Activated CD4-positive, alpha-beta T cell treated with anti-CD3 and anti-CD28 coated beads, Interleukin-2, amount 50 U/mL, for 1 hour (primary cell): ENCODE measurements around the gene ZNF469.

Experiments used
- DNase-seq: peaks from one replicate; pipeline ENCODE4 v3.0.0-alpha.2; 2020

ZNF469 gene

GRCh38 chr16:88363239-88363891, 19.4 kb upstream of the ZNF469 start:
- DNase-seq, result no peak

GRCh38 chr16:88365244-88365865, 17.4 kb upstream of the ZNF469 start:
- DNase-seq, result no peak

GRCh38 chr16:88366032-88366703, 16.6 kb upstream of the ZNF469 start:
- DNase-seq, result no peak

- no peak for DNase-seq
These were observed 16.1 kb upstream of the ZNF469 start for GRCh38 chr16:88366704-88367047.

- no peak for DNase-seq
These were observed 15.2 kb upstream of the ZNF469 start for GRCh38 chr16:88367560-88367959.

GRCh38 chr16:88368036-88368435, 14.7 kb upstream of the ZNF469 start:
- DNase-seq, result no peak

- no peak for DNase-seq
These were observed 13.8 kb upstream of the ZNF469 start for GRCh38 chr16:88368994-88369393.

GRCh38 chr16:88369447-88370008, 13.2 kb upstream of the ZNF469 start:
- no peak for DNase-seq

GRCh38 chr16:88370365-88370764, 12.4 kb upstream of the ZNF469 start:
- DNase-seq, result no peak

- no peak for DNase-seq
These were observed 10.2 kb upstream of the ZNF469 start for GRCh38 chr16:88372522-88372921.

GRCh38 chr16:88373211-88373610, 9.5 kb upstream of the ZNF469 start:
- DNase-seq, result no peak

GRCh38 chr16:88373927-88374492, 8.7 kb upstream of the ZNF469 start:
- no peak for DNase-seq

- no peak for DNase-seq
These were observed 8.0 kb upstream of the ZNF469 start for GRCh38 chr16:88374736-88375135.

GRCh38 chr16:88375236-88375975, 7.4 kb upstream of the ZNF469 start:
- no peak for DNase-seq

- no peak for DNase-seq
These were observed 6.5 kb upstream of the ZNF469 start for GRCh38 chr16:88375996-88376834.

- DNase-seq, result no peak
These were observed 5.7 kb upstream of the ZNF469 start for GRCh38 chr16:88376835-88377726.

GRCh38 chr16:88377961-88378360, 4.8 kb upstream of the ZNF469 start:
- no peak for DNase-seq

- no peak for DNase-seq
These were observed 4.4 kb upstream of the ZNF469 start for GRCh38 chr16:88378401-88378800.

- no peak for DNase-seq
These were observed 3.7 kb upstream of the ZNF469 start for GRCh38 chr16:88378836-88379693.

GRCh38 chr16:88379694-88380040, 3.1 kb upstream of the ZNF469 start:
- DNase-seq, result no peak
